GM12865 (cell line): Measurements from ENCODE around the gene FBXO5.

Source experiments
- DNase-seq: peaks from one replicate; pipeline ENCODE4 v3.0.0; 2010; ENCODE audit warnings: low read depth
- H3K4me3 ChIP-seq: 2 replicates; pipeline ENCODE4 v1.5.1; 2011; ENCODE audit warnings: mild to moderate bottlenecking, low read depth, low read length, control low read depth
- CTCF ChIP-seq: IDR thresholded peaks from 2 replicates; pipeline ENCODE4 v1.5.1; 2011; ENCODE audit warnings: low read length, control low read depth, low read depth, inconsistent platforms; ENCODE audit not compliant: insufficient read depth; ENCODE audit errors: missing control alignments

FBXO5 gene

DNA sequence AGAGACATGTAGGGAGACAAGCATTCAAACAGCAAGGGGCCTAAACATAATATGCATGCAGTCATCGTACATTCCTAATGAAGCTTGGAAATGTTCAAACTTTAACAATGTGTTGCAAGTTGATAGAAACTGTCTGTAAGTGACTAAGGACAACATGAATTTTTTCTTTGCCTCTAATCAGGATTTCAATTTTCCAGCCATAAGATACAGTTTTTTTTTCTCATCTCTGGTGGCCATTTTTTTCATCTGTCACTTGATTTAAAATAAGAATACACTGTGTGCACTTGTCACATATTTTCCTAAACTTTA is 41.8 kb upstream of the FBXO5 start:
- H3K4me3 ChIP-seq, result no peak overlapping the region
- no peak for TF ChIP-seq CTCF
- no peak for DNase-seq

- peak; percentile 78 for DNase-seq
- TF ChIP-seq CTCF, result peak; percentile 74
- no peak overlapping the region for H3K4me3 ChIP-seq
Measured at GRCh38 chr6:153023977-153024708, 41.3 kb upstream of the FBXO5 start.

- no peak overlapping the region for H3K4me3 ChIP-seq
- no peak for DNase-seq
- no peak for TF ChIP-seq CTCF
Measured at GRCh38 chr6:153018355-153018754, 35.5 kb upstream of the FBXO5 start.

- no peak overlapping the region for H3K4me3 ChIP-seq
- no peak for TF ChIP-seq CTCF
- DNase-seq, result no peak
Measured at GRCh38 chr6:153016846-153017245, 34.0 kb upstream of the FBXO5 start.

- H3K4me3 ChIP-seq, result no peak overlapping the region
- no peak for DNase-seq
- no peak for TF ChIP-seq CTCF
Measured at GRCh38 chr6:153015094-153015640, 32.3 kb upstream of the FBXO5 start.

- TF ChIP-seq CTCF, result no peak
- DNase-seq, result no peak
- no peak overlapping the region for H3K4me3 ChIP-seq
Measured at GRCh38 chr6:153013438-153013837, 30.6 kb upstream of the FBXO5 start.

DNA sequence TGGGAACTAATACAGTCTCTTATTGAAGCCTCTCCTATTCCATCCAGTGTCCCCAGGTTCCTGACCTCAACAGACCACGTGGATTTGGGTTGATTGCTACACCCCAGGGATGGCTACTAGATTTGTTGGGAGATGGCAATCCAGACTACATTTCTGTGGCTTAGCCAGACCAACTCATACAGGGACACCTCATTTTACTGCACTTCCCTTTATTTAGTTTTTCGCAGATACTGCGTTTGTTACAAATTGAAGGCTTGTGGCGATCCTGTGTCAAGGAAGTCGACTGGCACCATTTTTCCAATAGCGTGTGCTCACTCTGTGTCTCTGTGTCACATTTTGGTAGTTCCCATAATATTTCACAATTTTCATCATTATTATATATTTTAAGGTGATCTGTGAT is 30.0 kb upstream of the FBXO5 start:
- H3K4me3 ChIP-seq, result no peak overlapping the region
- no peak for TF ChIP-seq CTCF
- DNase-seq, result no peak
